HG03039 (cell line): ENCODE data around the gene MRPL42.
"Not testable (repeated sequence)": the region's sequence is repeated elsewhere in the genome, so short reads cannot be mapped to it uniquely, and the experiment has no call there.

ENCODE experiments used
- ATAC-seq: cut with Tn5 transposase; IDR thresholded peaks from one replicate; pipeline ENCODE4 v1.9.1; 2021; ENCODE audit warnings: mild to moderate bottlenecking, moderate library complexity; ENCODE audit not compliant: unreplicated experiment

MRPL42 gene

DNA sequence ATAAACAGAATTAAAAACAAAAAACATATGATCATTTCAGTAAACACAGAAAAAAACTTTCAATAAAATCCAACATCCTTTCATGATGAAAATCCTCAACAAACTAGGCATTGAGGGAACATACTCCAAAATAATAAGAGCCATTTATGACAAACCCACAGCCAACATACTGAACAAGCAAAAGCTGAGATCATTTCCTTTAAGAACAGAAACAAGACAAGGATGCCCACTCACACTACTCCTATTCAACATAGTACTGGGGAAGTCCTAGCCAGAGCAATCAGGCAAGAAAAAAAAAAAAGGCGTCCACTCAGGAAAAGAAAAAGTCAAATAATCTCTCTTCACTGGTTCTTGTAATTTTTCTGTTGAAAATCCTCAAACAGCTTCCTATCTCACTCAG is 30.1 kb downstream of the MRPL42 start:
- no peak for ATAC-seq

DNA sequence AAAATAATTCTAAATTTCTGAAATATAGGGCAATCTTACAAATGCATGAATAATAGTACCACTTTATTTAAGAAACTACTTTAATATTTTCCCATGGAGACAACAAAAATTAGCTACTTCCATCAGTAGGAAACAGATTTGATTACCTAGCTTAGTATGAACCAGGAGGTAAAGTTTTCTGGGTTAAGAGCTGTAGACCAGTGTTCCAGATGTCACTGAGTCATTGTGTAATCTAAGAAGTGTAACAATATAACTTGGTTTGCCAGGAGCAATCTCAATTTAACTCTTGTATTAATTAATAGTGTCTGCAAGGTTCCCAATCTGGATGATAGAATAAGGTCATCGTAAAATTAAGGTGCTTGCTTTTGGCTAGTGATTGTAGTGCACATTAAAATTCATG is 31.5 kb downstream of the MRPL42 start:
- not testable (repeated sequence) for ATAC-seq

DNA sequence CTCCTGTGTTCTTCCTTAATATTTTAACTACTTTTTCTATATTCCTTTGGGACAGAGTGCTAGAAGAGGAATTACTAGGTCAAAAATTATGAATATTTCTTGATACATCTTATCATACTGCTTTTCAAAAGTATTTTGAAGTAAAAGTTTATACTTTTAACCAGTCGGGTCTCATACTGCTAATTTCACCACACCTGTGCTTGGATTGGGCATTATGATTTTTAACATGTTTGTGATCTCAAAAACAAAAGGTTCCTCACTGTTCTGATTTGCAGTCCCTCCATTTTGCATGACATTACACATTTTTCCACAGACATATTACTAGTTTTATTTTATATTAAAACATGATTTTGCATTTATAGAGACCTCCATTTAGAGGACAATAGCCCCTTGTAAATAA is 32.9 kb downstream of the MRPL42 start:
- ATAC-seq: no peak

DNA sequence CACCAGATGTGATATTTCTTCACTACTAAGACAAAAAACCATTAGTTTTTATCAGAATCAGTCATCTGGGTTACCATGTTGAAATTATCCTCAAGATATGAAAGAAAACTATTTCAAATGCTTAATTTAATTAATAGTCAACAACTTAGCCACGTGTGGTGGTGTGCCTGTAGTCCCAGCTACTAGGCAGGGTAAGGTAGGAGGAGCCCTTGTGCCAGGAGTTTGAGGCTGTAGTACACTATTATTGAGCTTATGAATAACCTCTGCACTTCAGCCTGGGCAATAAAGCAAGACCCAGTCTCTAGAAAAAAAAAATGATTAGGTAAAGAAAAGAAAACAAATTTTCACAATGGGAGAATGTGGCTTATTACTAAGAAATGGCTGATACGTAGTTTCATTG is 33.4 kb downstream of the MRPL42 start:
- no peak for ATAC-seq

DNA sequence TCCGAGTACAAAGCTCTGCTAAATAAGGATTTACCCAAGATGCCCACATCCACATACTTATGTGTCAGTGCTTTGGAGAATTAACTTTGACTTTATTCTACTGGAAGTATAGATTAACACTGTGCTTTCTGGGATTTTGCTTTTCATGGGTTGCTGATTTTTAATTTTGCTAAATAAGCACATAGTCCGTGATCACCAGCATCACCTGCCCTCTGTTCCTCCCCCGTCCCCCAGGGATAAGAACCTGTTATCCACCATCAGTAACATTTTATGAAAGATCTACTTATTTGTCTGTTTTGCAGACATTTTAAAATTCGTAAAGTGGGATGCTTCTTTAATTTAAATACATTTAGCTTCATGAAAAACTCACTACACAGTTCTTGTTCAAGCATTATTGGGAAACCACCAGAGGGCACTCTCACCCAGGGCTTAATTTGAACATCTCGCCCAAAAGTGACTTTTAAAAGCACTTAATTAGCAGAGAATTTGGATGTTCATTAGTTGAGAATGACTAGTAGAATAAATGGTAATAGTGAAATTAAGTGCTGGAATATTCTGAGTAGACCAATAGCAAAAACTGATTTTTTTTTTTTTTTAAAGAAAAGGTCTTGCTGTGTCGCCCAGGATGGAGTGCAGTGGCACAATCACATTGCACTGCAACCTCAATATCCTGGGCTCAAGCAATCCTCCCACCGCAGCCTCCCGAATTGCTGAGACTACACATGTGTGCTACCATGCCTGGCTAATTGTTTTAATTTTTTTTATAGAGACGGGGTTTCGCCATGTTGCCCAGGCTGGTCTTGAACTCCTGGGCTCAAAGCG is 35.7 kb downstream of the MRPL42 start:
- ATAC-seq: no peak

DNA sequence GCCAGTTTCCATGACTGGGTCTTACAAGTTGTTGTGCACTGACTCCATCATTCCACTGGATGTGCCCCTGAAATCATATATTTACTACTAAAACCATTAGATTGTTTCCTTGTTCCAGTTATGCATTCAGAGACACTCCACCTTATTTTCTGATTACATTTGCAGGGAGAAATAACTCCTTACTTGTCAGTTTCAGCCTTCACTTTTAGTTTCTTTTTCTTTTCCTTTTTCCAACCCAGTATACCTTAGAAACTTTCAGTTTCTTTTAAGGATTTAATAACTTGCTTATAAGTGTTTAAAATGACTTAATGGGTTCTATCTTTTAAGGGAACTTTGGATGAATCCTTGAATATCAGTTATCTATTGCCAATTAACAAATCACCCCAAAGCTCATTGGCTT is 39.9 kb downstream of the MRPL42 start:
- ATAC-seq: no peak

DNA sequence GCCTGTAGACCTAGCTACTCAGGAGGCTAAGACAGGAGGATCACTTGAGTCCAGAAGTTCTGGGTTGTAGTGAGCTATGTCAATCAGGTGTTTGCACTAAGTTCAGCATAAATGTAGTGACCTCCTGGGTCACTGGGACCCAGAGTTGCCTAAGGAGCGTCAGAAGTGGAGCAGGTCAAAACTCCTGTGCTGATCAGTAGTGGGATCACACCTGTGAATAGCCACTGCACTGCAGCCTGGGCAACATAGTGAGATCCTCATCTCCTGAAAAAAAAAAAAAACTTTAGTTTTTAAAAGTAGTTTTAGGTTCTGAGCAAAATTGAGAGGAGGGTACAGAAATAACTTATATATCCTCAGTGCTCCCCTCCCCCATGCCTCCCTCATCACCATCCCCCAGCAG is 42.2 kb downstream of the MRPL42 start:
- no peak for ATAC-seq

DNA sequence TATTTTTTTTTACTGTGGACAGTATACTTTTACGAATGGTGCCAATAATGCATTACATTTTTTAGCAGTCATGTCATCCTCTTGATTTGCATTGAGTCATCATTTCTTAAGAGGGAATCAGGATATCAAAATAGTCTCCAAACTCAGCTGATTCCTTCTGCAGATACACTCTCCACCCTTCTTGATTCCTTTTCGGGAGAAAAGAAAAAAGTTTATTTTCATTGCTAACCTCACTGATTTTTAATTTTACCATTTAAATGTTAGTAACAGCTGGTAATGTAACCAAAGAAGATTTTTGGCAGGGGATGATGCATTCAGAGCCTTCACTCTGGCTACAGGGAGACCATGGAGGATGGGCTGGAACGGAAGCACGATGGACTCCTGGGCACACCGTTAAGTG is 47.5 kb downstream of the MRPL42 start:
- ATAC-seq: no peak

DNA sequence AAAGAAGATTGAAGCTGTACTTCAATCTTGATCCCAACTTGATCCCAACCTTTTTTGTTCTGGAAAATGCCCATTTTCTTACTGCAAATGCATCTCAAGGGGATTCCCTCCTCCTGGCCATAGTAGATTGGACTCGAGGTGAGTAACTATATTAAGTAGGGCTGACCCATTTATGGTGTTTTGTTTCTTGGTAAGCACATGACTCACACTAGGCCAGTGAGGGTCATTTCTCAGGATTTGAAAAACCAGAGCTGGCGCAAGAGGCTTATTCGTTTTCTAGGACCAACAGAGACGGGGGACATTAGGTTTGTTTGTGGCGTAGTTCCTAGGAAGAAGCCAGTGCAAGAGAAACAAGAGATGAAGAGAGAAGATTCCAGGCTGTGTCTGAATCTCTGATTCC is 51.4 kb downstream of the MRPL42 start:
- no peak for ATAC-seq

DNA sequence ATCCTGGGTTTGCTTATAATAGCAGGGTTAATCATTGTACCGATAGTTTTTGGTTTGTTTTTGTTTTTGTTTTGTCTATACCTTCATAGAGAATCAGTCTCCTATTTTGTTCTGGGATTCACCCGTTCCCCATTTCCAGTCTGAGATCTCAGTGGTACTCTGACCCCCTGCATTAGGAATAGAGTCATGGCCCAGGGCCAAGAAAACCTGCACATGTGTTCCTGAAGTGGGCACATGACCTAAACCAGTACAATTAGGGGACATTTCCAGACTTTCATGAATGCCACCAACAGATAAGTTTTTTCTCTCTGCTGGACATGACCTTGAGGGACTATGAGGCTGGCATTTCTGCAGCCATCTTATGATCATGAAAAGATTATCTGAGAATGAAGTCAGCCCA is 52.5 kb downstream of the MRPL42 start:
- ATAC-seq: no peak

DNA sequence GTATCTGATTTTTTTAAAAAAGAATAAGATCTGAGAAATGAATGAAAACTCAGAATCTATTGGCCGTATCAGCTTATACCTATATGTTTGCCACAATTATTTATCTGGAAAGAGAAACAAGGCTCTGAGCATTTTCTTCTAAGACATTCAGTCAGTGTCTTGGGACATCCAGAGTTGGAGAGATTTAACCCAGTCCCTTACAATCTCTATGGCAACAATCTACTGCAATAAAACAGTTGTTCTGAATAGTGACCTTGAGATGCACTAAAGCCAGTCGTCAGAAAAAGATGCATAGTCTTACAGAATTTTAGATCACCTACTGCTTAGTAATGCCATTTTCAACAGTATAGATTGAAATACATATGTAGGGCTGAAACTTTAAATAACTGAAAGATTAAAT is 53.1 kb downstream of the MRPL42 start:
- ATAC-seq: no peak

DNA sequence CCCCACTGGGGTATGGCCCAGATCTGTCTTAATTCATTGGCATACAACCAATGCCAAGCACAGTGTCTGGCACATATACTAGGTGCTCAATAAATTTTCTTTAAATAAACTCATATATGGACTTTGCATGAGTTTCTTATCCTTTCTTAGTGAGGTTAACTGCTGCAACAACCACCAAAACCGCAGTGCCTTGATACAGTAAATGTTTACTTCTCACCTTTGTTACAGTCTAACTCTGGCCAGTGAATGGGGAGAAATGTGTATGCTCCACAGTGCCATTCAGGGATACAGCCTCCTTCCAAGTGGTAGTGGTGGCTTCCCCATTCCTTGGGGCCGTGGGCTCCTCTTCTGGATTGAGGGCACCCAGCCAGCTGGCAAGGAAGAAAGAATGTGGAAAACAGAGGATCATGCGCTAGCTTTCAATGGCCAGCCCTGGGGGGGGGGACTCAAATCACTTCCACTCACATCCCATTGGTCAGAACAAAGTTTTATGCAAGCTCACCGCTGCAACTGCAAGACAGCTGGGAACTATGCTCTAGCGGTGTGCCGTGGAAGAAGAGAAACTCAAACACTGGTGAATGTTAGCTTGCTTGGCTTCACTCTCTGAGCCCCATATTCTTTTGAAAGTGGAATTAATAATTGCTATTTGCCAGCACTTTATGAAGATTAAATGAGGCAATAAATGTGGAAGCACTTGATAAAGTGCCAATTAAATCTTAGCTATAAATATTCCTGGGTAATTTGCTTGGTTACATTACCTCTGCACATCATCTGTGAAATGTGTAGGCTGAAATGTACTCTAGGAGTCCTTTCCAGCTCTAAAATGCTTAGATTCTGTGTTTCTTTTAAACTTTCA is 54.1 kb downstream of the MRPL42 start:
- no peak for ATAC-seq

DNA sequence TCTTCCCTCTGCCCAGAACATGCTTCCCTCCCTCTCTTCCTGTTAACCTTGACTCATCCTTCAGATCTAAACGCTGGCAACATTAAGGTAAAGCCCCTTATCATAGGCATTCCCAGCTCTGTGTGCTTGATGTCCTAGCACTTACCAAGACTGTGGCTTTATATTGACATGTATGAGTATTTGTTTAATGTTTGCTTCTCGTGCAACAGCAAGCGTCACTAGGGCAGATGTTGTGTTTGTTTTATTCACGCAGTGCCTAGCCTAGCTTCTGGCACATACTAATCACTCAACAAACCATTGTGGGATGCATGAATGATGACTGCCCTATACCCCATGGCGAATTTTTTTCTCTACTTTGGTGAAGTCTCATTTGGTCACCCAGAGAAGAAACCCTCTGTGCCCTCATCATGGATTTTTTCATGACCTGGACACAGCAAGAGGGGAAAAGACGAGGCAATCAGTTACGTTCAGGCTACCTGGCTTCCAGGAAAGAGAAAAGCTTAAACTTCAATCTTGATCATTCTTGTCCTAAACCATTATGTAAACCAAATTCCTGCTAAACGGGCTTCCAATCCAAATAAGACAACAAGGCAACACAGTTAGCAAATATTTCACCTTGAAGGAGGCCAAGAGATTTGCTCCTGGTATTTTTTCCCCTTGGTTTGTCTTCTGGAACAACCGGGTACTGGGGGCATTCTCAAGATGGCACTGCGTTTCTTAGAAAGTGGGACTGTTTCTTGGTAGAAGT is 57.2 kb downstream of the MRPL42 start:
- ATAC-seq: no peak

DNA sequence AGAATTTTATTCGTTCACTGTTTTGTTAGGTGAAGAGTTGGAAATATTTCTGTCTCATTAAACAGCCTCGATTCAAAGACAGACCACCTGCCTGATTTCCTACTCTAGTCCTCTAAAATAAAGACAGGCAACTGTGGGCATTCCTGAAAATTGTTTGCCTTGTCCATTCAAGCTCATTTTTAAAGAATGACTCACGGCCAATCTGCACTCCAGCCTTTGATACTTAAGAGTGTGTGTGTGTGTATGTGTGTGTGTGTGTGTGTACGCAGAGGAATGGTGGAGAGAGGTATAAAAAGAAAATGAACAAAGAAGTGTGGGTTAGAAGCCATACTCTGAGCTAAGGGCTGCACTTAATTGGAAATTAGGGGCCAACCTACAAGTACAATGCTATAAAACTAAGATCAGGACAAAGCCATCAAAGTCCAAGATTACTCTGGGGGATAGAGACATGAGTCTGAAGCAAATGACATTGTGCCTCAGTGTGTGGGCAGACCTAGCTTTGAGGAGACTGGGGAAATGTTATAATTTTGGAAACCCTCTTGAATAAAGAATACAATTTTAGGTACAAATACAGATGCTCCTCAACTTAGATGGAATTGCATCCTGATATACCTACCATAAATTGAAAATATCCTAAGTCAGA is 59.6 kb downstream of the MRPL42 start:
- ATAC-seq: no peak

DNA sequence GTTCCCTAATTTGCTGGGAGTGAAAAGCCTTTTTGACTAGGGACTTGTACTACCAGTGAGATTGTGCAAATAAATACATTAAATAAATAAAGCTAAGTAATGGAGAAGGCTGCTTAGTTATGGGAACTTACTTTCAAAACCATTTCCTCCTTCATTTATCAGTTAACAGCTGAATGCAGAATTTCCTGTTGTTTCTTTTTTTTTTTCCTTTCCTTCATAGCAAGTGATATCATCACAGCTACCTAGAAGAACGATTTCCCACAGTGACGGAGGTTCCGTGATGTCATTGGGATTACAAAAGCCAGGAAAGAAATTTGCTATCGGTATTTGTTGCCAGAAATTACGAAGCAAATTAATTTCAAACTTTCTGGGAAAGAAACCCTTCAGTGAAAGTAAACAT is 63.0 kb downstream of the MRPL42 start:
- ATAC-seq: no peak

DNA sequence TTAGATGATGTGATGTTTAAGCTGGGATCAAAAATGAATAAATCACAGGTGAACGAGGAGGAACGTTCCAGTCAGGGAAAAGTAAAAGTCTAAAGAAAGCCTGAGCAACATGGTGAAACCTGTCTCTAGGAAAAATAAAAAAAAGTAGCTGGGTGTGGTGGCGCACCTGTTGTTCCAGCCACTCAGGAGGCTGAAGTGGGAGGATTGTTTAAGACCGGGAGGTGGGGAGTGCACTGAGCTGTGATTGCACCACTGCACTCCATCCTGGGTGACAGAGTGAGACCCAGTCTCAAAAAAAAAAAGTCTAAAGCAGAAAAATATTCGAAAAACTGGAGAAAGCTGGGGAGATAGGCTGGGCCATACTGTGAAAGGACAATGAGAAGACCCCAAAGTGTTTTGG is 66.0 kb downstream of the MRPL42 start:
- ATAC-seq: no peak

DNA sequence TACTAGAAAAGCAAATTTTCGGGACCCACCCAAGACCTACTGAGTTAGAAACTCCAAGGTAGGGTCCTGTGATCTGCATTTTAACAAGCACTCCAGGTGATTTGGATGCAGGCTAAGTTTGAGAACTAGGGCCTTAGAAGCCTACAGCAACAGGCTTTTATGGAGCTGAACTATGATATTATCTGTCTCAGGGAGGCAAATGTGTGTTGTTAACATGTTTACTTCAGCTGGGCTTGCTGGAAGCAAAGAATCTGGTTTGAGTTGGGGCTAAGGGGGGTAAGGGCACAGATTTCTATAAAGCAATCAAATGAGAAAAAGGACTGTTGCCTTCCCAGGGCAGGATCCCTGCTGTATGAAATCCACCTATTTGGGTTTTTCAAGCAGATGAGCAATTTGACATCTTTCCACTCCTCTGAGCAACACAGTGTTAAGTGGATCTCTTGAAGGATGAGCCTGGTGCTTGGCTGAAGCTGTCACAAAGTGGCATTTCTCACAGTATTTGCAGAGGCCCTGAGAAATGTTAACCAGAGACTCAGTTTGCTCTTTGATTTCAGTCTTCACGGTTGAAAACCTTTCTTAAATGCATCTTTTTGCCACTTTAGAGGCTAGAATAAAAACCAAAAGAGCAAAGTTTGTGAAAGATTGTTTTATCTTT is 68.9 kb downstream of the MRPL42 start:
- no peak for ATAC-seq

DNA sequence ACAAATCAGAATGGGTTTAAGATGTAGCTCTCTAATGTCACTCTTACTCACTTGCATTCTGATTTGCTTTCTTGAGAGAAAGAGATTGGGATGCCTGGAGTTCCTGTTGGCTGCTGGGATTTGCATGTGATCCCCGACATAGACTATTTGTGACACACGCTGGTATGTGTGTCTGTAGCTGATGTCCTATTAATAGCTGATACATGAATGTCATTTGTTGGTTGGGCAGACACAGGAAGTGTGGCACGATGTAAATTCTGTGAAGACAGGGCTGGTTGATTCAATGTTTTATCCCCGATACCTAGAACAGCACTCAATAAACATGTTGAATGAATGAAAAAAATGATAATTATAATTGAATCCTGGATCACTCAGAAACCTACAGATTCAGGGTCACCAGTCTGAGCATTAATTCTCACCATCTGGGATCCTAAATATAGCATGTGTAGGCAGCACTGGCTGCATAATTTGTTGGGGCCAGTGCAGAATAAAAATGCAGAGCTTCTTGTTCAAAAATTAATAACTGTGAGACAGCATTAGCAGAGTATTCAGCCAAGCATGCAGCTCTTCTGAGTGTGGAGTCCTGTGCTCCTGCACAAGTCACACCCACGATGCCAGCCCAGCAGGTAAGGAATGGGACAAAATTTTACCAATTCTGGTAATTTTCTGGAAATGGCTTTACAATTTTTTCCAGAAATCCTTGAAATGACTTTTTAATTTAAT is 69.6 kb downstream of the MRPL42 start:
- ATAC-seq: peak; percentile 65

DNA sequence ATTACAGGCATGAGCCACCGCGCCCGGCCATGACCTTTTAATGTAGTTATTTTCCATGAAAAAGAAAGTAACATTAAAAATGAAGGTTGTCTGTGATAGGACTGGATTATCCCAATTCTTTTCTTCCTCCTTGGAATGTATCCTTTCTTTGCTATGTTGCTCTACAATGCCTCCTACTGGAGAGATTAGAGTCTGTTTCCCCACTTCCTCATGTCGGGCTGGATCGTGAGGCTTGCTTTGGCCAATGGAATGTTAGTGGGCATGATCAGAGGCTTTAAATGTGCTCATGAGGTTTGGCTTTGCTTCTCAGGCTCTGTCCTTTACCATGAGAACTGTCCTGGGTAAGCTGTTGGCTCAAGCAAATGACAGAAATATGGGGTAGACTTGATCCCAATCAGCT is 70.5 kb downstream of the MRPL42 start:
- no peak for ATAC-seq

DNA sequence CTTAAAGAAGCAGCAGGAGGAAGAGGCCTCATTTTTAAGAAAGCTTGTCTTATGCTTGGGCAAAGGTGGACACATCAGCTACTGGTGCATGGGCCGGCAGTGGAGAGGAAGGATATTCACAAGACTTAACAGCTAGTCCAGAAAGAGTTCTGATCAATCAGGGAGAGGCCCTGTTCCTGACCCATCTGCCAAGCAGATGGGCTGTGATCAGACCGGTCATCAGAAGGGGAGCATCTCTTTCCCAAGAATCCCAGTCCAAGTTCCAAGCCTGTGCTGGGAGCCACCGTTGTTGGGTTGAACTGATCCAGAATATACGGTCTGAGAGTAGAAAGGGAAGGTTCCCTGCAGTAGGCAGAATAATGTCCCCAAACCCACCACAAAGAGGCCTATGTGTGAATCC is 72.5 kb downstream of the MRPL42 start:
- ATAC-seq: no peak
